HG03520 (cell line): Measurements from ENCODE around the gene KCTD11.
"Not testable (repeated sequence)": the region's sequence is repeated elsewhere in the genome, so short reads cannot be mapped to it uniquely, and the experiment has no call there.

ENCODE experiments used
- ATAC-seq: cut with Tn5 transposase; IDR thresholded peaks from one replicate; pipeline ENCODE4 v1.9.1; 2021; ENCODE audit warnings: mild to moderate bottlenecking, moderate library complexity; ENCODE audit not compliant: unreplicated experiment

KCTD11 gene

DNA sequence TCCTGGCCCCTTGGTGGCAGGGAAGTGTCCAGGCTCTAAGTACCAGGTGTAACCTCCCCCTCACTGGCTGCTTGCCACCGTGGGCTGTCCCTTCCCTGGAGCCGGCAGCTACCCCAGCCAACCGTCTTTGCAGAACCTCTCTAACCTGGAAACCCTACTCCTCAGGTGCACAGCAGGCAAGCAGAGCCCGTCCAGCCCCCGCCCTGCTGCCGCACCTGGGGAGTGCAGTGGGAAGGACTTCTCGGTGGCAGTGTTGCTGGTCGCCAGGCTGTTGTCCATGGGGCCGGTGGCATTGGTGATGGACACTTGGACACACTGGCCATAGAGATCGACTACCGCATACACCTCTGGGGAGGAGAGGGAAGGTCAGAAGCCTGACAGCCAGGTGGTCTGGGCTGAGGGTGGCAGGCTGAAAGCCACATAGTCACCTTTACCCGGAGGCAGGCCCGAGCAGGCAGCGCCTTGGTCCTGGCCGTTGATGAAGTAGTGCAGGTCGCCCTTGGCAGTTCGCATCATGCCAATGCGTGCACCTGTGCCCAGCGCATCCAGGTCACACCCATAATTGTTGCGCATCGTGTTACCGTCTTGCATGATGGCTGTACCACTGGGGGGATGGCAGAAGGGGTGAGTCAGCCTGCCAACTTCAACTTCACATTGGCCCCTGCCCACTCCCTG, 29.3 kb upstream of the KCTD11 start:
- no peak for ATAC-seq

DNA sequence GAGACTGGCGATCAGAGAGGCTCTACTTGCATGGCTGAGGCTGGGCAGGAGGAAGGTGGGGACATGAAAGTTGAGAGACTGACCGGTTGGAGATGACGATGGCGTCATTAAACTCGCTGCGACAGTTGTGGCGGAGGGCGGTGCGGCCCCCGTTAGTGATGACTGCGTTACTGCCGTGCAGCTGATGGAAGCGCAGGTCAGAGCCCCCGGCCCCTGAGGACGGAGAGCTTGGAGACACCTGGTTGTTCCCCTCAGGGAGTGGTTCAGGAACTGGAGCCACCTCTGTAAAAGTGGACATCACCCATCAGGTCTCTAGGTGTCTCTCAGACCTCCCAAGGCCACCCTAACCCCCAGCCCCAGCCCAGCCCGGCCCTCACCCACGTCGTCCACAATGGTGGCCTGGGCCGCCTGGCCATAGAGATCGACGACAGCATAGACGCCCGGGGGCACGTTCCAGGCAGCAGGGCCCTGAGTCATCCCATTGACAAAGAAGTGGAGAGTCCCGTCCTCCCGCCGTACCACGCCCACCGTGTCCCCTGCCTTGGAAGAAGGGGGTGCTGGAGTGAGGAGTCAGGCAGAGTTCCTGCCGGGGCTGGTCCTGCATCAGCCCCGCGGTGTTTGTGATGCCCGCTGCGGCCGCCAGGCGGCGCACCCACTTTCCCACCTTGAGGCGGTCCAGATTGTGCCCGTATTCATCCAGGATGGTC, 28.1 kb upstream of the KCTD11 start:
- no peak for ATAC-seq

DNA sequence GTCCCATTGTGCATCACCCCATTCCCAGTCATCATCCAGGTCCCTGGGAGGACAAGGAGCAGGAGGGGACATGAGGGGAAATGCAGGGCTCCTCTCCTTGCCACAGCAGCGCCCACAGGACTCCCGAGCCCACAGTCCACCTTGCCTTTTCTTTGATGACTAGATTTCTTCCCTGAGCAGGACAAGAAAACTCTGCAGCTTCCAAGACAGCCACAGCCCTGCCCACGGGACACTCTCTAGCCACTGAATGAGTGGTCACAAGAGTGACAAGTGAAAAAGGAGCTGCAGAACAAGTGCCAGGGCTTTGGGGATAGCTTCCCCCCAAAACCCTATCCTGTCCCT, 27.6 kb upstream of the KCTD11 start:
- no peak for ATAC-seq

DNA sequence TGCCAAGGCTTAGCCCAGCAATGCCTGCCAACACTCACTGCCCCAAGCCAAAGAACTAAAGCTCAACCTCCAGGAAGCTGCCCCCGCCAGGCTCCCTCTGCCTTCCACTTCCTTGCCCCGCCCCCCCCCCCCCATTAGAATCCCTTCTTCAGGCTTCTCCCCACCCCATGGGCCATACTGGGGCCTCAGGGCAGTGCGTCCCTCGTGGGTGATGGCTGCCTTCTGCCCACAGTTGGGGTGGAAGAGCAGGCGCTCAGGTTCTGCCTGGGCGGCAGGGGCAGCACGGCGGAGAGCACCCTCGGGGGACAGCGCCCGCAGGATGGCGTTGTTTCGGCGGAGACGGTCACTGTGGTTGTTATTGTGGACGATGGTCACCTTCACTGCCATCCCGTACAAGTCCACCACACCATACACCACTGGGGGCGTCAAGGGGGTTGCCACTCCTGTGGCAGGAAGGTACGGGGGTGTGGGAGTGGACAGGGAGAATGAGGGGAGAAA, 26.9 kb upstream of the KCTD11 start:
- ATAC-seq = no peak

DNA sequence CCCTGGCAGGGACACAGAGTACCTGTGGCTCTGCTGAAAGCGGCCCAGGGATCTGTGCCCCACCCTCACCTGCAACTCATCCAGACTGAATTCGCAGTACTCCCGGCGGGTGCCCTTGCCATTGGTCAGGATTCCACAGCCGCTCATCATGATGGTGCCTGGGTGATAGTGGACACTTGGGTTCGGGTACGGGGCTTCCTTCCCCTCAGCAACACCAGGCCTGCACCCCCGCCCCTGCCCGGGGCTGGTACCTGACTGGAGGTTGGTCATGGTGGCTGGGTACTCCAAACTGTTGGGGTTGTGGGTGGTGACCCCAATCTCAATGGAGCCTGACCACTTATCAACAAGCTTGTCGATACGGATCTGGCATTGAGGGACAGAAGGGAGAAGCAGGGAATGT, 25.8 kb upstream of the KCTD11 start:
- ATAC-seq = no peak

DNA sequence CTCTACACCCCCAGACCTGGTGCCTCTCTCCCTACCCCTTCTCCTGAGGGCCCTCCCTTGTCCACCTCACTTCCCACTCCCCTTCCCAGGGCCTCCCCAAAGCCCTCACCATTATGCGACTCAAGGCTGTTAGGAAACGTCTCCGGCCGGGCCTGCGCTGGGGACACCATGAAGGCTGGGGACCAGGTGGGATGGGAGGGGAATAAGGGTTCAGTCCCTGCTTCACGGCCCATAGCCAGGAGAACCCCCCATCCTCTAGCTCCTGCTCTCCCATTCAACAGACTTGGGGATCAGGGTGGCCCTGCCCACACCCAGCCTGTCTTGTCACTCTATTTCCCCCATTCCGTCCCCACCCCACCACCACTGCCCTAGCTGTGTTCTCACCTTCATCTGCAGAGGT, 24.9 kb upstream of the KCTD11 start:
- no peak for ATAC-seq

DNA sequence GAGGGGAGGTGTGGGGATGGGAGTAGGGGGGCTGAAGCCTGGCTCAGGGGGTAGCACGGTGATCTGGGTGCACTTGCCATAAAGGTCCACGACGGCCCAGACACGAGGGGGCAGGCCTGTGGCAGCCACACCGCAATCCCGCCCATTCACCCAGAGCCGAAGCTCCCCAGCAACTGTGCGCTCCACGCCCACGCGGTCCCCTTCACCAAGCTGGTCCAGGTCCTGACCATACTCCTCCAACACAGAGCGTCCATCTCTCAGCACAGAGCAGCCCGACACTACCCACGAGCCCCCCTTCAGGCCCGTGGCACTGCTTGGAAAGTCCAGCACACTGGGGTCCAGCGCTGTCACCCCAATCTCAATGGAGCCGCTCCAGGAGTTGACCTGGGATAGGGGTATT, 24.5 kb upstream of the KCTD11 start:
- ATAC-seq = no peak

DNA sequence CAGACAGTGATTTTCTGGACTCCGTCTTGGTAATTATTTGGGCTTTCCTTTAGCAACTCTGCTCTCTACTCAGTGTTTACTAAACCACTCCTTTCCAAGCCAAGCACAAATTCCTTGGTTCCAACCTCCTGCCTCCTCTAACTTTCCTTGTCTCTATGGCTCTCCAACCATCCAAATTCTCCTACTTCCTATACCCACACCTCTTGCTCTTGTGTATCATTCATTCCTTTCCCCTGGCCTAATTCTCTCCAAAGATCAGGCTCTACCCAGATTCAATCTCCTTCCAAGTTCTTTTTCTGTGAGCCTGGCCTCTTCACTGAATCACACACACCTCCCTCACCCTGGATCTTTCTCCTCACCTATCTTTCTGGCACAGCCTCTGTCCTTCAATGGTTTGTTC, 24.0 kb upstream of the KCTD11 start:
- ATAC-seq = no peak

DNA sequence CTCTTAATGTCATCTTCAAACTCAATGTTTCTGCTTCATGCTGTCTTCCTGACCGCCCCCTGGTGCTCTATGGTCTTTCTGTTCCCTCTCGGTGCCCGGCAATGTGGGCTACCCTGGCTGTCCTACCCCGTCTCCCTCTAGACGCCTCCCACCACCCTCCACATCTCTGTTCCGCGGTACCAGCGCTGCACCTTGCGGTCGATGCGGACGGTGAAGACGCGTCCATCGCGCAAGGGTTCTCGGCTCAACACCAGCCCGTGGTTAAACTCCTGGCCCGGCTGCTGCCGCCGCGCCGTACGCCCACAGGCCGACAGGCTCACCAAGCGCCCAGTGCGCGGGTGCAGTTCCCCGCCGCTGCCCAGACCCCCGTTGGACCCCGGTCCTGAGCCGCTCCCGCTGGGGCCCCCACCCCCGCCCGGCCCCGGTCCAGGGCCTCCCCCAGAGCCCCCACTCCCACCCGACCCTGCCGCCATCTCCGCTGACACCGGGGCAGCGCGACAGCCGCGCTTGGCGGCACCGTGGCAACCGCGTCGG, 23.1 kb upstream of the KCTD11 start, which contains the start of gene NEURL4:
TSS of gene NEURL4 (minus strand) at position 496 of the 534 bp plus-strand sequence. CDS start at position 473, 23 bp downstream.
- peak; percentile 22 for ATAC-seq

DNA sequence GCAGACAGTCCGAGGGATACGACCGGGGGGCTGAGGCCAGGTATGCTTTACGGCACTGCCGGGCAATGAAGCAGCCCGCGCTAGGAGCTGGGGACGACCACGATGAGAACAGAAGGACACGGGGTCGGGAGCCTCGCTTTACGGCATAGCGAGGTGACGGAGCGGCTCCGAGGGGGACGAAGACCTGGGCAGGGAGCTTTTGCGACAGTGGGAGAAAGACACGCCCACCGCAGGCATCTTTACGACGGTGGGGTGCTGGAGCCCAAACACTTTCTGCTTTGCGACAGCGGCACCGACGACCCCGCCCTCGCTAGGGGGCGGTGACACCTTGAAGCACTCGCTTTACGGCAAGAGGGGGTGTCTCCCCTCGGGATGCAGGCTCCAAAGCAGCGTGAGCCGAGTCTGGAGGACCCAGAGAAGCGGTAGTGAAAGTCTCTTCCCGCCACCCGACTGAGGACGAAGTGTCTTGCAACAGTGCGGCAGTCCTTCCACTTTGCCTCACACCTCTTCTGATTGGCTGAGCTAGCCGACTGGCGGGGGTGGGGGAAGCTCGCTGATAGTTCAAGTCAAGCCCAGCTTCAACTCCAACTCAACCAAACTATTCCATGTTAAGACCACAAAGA, 22.5 kb upstream of the KCTD11 start:
- peak; percentile 52 for ATAC-seq

DNA sequence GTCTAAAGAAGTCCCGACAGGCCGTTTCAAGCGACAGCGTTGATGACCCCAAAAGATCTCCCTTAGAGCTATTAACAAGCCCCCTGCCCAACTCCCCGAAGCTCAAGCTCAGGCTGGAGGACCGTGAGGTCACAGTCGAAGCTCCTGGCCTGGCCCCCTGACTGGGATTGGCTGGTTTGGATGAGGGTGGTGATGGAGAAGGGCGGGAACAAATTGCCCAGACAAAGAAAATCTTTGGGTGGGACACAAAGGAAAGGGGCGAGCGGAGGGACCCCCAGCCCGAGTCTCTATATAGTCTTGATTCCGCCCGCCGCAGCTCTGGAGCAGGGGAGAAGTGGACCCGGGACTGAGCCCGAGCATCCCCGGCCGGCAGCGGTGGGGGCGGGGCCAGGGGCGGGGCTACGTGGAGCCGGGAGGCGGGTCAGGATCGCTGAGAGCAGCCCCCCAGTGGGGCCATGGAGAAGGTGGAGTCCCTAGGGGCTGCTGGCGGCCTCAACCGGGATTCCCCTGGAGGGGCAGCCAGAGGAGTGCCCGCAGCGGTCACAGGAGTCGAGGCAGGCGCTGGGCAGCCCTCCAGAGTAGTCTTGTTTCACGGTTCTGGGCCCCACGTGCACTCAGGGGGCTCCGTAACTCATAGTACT, 21.8 kb upstream of the KCTD11 start:
- ATAC-seq = peak; percentile 37

DNA sequence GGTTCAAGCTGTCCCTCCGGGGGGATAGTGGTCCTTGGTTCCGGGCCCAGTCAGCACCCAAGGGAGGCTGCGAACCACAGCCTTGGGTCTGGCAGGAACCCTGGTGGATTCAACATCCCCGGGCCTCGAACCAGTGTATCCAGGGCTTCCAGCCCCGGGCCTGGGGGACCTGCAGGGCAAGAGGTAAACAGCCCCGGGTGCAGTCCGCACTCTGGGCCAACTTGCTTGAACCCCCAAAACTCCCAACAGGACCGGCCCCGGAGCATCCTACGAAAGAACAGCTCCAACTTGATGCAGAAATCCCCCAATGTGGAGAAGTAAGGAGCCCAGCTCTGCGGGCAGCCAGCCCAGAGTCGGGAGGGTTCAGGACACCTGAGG, 21.3 kb upstream of the KCTD11 start:
- no peak for ATAC-seq

DNA sequence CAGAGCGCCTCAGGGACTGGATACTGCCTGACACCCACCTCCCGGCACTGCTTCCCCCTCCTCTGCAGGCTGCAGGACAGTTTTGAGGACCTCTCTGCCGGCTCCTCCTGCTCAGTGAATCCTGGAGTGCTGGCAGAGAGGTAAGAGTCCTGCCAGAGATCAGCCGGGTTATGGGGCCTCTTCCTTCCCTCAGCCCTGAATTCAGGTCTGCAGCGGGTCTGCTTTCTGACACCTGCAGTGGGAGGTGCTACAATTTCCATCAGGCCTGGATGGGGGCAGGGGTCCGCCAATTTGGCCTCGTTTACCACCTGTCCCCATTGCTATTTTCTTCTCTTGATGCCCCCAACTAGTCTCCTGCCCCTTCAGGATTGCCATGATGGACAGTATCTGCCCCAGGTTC, 19.9 kb upstream of the KCTD11 start:
- no peak for ATAC-seq

DNA sequence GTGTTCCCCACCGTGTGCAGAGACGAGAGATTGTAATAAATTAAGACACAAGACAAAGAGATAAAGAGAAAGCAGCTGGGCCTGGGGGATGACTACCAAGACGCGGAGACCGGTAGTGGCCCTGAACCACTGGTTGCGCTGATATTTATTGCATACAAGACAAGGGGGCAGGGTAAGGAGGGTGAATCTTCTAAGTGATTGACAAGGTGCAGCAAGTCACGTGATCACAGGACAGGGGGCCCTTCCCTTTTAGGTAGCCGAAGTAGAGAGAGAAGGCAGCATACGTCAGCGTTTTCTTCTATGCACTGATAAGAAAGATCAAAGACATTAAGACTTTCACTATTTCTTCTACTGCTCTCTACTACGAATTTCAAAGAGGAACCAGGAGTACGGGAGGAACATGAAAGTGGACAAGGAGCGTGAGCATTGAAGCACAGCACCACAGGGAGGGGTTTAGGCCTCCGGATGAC, 19.3 kb upstream of the KCTD11 start:
- not testable (repeated sequence) for ATAC-seq

DNA sequence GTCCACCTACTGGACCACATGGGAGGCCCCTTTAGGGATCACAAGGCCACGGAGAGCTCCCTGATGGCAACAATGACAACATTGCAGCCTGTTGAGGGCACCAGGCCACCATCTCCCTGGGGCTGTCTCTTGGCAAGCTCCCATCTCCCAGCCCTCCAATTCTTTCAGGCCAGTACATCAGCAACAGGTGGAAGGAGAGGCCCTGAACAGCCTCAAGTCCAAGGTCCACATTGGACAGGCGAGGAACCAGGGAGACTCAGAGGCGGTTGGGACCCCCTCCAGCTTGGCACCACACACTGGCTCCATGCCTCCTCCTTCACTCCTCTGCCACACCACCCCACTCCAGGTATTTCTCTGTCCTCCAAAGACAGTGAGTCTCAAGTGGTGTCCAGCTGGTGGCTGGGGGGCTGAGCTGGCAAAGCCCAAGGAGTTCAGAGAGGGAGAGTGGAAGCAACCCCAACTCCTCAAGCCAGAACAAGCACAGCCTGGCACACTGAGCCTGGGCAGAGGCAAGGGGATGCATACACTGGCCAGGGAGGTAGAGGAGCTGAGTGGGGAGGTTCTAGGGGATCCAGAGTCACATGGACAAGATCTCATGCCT, 16.9 kb upstream of the KCTD11 start:
- ATAC-seq = no peak

DNA sequence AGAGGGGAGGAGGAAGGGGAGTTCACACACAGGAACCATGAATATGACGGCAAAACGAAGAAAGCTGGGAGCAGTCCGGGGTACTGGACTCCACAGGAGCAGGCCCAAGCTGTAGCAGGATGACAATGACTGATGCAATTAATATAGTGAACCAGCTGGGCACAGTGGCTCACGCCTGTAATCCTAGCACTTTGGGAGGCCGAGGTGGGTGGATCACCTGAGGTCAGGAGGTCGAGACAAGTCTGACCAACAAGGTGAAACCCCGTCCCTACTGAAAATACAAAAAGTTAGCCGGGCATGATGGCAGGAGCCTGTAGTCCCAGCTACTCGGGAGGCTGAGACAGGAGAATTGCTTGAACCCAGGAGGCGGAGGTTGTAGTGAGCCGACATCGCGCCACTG, 16.2 kb upstream of the KCTD11 start:
- ATAC-seq = not testable (repeated sequence)

DNA sequence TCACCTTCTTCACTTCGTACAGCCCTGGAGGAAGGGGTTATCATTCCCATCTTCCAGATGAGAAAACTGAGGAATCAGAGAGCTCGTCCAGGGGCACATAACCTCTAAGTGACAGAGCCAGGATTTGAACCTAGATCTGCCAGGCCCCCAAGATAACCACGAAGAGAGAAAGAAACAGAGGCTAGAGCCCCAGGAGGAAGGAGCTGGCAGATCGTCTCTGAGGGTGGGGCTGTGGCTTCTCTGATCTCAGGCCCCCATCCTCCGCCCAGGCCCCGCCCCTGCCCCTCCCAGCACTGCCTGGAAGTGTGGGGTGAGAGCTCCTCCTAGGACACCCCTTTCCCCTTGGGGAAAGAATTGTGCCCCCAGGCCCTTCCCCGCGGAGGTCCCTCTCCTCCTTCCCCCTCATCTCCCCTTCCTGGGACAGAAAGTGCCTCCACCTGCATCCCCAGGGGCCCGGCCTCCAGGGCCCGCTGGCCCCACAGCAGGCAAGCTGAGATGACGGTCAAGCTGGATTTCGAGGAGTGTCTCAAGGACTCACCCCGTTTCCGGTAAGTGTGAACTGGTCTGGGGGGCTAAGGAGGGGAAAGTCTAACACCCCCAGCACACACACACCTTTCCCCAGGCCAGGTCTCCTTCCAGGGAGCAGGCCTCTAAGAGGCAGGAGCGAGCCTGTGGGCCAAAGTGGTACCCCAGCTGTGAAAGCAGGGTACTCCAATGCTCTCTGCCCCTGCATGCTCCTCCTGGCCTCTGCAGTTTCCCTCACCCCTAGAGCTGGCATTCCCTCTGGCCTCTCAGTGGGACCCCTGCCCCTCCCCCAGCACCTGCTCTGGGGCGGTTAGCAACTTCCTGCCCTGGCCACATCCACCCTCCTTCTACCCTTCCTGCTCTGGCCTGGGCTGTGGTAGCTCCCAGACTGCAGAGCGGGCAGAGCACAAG, 15.5 kb upstream of the KCTD11 start, which contains the start of gene ACAP1:
TSS of gene ACAP1 (plus strand) at position 290 of the 936 bp plus-strand sequence. CDS start at position 496, 206 bp downstream.
- ATAC-seq = peak; percentile 58

DNA sequence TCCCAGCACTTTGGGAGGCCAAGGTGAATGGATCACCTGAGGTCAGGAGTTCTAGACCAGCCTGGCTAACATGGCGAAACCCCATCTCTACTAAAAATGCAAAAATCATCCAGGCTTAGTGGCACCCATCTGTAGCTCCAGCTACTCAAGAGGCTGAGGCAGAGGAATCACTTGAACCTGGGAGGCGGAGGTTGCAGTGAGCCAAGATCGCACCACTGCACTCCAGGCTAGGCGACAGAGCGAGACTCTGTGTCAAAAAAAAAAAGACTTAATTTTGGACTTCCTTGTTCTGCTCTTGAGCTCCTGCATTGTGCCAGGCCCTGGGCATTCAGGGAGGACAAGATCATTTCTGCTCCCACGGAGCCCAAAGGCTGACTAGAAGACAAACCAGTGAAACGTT, 14.4 kb upstream of the KCTD11 start:
- not testable (repeated sequence) for ATAC-seq

DNA sequence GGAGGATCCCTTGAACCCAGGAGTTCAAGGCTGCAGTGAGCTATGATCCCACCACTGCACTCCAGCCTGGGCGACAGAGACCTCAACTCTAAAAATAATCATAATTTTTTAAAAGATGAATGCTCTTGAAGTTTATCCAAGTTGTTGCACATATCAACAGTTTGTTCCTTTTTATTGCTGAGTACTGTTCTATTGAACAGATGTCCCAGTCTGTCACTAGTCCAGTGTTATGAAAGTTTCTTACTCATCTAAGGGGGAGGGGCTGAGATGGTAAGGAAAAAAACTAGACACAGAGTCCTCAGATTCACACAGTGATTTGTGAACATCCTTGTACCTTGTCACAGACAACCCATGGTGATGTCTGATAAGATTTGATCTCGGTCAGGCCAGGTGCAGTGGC, 11.8 kb upstream of the KCTD11 start:
- ATAC-seq = no peak

DNA sequence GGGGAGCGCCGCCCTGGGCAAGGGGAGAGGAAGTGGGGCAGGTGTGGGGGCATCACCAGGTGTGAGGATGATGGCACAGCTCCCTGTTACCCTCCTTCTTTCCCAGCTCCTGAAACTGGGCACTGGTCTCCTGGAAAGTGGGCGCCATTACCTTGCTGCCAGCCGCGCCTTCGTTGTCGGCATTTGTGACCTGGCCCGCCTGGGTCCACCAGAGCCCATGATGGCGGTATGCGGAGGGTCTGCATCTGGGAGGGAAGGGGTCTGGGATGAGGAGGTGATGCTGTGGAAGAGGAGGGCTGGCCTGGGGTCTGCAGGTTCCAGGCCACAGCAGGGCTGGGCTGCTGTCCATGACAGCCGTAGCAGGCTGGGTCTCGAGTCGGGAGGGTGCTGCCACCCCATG, 10.1 kb upstream of the KCTD11 start:
- ATAC-seq = no peak
